GM12801 (cell line): ENCODE results near the gene THAP10.

Experiments
- CTCF ChIP-seq: IDR thresholded peaks from one replicate; pipeline ENCODE4 v1.5.1; 2011; ENCODE audit warnings: control low read depth; ENCODE audit not compliant: insufficient read length; ENCODE audit errors: extremely low read depth

Gene THAP10

GRCh38 chr15:70922119-70922518, 29.9 kb upstream of the THAP10 start:
- TF ChIP-seq CTCF, result no peak

- TF ChIP-seq CTCF, result no peak
These were observed 28.9 kb upstream of the THAP10 start for GRCh38 chr15:70920981-70921696.

GRCh38 chr15:70917955-70918354, 25.7 kb upstream of the THAP10 start:
- TF ChIP-seq CTCF, result no peak

- TF ChIP-seq CTCF, result no peak
These were observed 24.3 kb upstream of the THAP10 start for GRCh38 chr15:70916531-70916930.

GRCh38 chr15:70912187-70912586, 20.0 kb upstream of the THAP10 start:
- TF ChIP-seq CTCF, result no peak

GRCh38 chr15:70910958-70911357, 18.7 kb upstream of the THAP10 start:
- TF ChIP-seq CTCF, result no peak

GRCh38 chr15:70907784-70908471, 15.7 kb upstream of the THAP10 start:
- no peak for TF ChIP-seq CTCF
